Measurements from ENCODE around the gene RFX7. TPM values are rescaled to one million over a fixed set of nuclear protein-coding genes. Genes with fewer than 3 reads are reported as not detected.
"Not testable (repeated sequence)": the region's sequence is repeated elsewhere in the genome, so short reads cannot be mapped to it uniquely, and the experiment has no call there.

RFX7 gene
- total RNA-seq, 2 experiments from 2014 or later, result 22.5 to 23.6 TPM

DNA sequence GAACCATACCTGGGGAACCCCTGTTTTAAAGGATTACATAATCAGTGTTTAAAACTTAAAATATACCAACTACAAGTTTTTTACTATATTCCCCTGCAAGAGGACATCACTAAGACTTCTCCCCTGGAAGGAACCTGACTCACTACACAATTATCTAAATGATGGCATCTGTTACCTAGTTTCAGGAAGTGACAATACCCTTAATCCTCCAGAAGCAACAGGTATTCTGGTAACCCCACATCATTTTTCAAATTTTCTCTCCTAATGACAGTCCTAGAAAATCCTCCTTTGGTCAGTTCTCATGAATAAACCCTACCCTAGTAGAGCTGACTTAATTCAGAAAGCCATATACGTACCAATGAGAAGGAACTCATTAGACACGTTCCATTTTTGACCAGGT, 78.4 kb downstream of the RFX7 start:
- Mint-ChIP-seq H3K9me3 (no peaks in the 10 kb centered on the region), H3K27me3 (no peaks in the 10 kb centered on the region), H3K4me3 (no peak overlapping the region), H3K4me1 (ENCODE audit: low read depth) (peaks cover 77% of the 10 kb centered on the region), H3K36me3 (ENCODE audit: low read depth) (peaks cover 37% of the 10 kb centered on the region), H3K27ac (peak overlapping the region; percentile 25)
- Histone ChIP-seq H3K27me3 (ENCODE audit: control insufficient read depth in 1 of 2, insufficient read depth in 2 of 2, low read length in 2 of 2) (no peaks in the 10 kb centered on the region), H3K36me3 (ENCODE audit: insufficient read depth, low read length) (peaks cover 3% of the 10 kb centered on the region), H3K4me1 (ENCODE audit: insufficient read depth, low read length) (peaks cover 14% of the 10 kb centered on the region), H3K27ac (ENCODE audit: low read depth in 1 of 2, low read length in 2 of 2) (no peak overlapping the region), H3K4me3 (ENCODE audit: low read length) (no peak overlapping the region), H3K9me3 (ENCODE audit: control insufficient read depth in 1 of 2, insufficient read depth in 1 of 2, low read length in 2 of 2) (no peaks in the 10 kb centered on the region)
- intact Hi-C loops (cut with DNase I, micrococcal nuclease), result no loop called here
- ChIA-PET CTCF (no interaction called here), POLR2A (interaction anchor here (1.0 kb wide), 1 partner anchor 42 kb away, joined by 3 read pairs; no protein-coding TSS in a partner anchor)
- DNase-seq, result no peak
- ATAC-seq (ENCODE audit: poor library complexity), result no peak
- TF ChIP-seq, protein P1, sequence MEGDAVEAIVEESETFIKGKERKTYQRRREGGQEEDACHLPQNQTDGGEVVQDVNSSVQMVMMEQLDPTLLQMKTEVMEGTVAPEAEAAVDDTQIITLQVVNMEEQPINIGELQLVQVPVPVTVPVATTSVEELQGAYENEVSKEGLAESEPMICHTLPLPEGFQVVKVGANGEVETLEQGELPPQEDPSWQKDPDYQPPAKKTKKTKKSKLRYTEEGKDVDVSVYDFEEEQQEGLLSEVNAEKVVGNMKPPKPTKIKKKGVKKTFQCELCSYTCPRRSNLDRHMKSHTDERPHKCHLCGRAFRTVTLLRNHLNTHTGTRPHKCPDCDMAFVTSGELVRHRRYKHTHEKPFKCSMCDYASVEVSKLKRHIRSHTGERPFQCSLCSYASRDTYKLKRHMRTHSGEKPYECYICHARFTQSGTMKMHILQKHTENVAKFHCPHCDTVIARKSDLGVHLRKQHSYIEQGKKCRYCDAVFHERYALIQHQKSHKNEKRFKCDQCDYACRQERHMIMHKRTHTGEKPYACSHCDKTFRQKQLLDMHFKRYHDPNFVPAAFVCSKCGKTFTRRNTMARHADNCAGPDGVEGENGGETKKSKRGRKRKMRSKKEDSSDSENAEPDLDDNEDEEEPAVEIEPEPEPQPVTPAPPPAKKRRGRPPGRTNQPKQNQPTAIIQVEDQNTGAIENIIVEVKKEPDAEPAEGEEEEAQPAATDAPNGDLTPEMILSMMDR (IDR thresholded peaks at IDR 0.05), result no peak

DNA sequence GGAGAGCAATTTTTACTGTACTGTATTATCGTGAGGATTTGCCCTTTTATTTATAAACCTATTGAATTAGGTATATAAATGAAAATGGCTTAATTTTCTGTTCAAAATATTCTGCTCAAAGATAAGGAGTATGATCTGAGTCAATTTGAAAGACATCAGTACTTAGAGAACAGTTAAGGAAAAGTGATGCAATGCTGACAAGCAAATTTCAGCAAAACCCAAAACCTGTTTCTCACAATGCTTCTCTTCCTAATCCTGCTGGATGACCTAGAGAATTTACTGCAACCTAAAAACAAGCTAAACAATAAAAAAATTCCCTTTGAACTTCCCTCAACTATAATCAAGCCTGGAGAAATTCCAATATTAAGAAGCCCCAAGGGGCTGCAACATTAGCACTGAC, 82.7 kb downstream of the RFX7 start:
- H3K4me3 Mint-ChIP-seq, result no peak overlapping the region
- H3K4me1 Mint-ChIP-seq (ENCODE audit: low read depth), result peaks cover 65% of the 10 kb centered on the region
- H3K9me3 Mint-ChIP-seq, result peaks cover 2% of the 10 kb centered on the region
- no peaks in the 10 kb centered on the region for H3K27me3 ChIP-seq (ENCODE audit: control insufficient read depth in 1 of 2, insufficient read depth in 2 of 2, low read length in 2 of 2)
- POLR2A ChIA-PET, result no interaction called here
- H3K27me3 Mint-ChIP-seq, result no peaks in the 10 kb centered on the region
- ATAC-seq (ENCODE audit: poor library complexity) (no peak), DNase-seq (no peak)
- no peaks in the 10 kb centered on the region for H3K9me3 ChIP-seq (ENCODE audit: control insufficient read depth in 1 of 2, insufficient read depth in 1 of 2, low read length in 2 of 2)
- no peak overlapping the region for H3K4me3 ChIP-seq (ENCODE audit: low read length)
- H3K4me1 ChIP-seq (ENCODE audit: insufficient read depth, low read length), result peaks cover 7% of the 10 kb centered on the region
- peaks cover 30% of the 10 kb centered on the region for H3K36me3 Mint-ChIP-seq (ENCODE audit: low read depth)
- TF ChIP-seq, protein P1 (IDR thresholded peaks at IDR 0.05), result no peak
- H3K27ac Mint-ChIP-seq, result peak overlapping the region; percentile 18
- no peak overlapping the region for H3K27ac ChIP-seq (ENCODE audit: low read depth in 1 of 2, low read length in 2 of 2)
- no peaks in the 10 kb centered on the region for H3K36me3 ChIP-seq (ENCODE audit: insufficient read depth, low read length)
- intact Hi-C loops (cut with DNase I, micrococcal nuclease), result no loop called here
- CTCF ChIA-PET, result interaction anchor here (2.0 kb wide), 1 partner anchor 14 kb away, joined by 4 read pairs; no protein-coding TSS in a partner anchor

DNA sequence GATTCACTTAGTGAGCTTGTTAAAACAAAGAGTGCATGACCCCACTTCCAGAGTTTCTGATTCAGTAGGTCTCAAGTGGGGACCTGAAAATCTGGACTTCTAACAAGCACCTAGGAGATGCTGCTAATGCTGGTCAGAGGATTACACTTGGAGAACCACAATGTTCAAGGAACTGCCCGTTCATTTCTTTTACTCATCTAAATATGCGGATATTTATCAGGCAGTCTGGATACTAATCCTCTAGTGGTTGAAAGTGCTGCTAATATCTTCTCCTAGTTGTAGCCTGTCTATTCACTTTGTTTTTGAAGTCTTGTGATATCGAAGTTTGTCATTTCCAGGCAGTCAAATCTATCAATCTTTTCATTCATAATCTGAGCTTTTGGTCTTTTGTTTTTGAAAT, 86.8 kb downstream of the RFX7 start:
- Mint-ChIP-seq H3K27me3 (no peaks in the 10 kb centered on the region), H3K9me3 (peaks cover 14% of the 10 kb centered on the region), H3K36me3 (ENCODE audit: low read depth) (peaks cover 58% of the 10 kb centered on the region), H3K4me1 (ENCODE audit: low read depth) (peaks cover 58% of the 10 kb centered on the region), H3K4me3 (no peak overlapping the region), H3K27ac (no peak overlapping the region)
- DNase-seq (no peak), ATAC-seq (ENCODE audit: poor library complexity) (no peak)
- Histone ChIP-seq H3K27ac (ENCODE audit: low read depth in 1 of 2, low read length in 2 of 2) (no peak overlapping the region), H3K36me3 (ENCODE audit: insufficient read depth, low read length) (no peaks in the 10 kb centered on the region), H3K27me3 (ENCODE audit: control insufficient read depth in 1 of 2, insufficient read depth in 2 of 2, low read length in 2 of 2) (no peaks in the 10 kb centered on the region), H3K4me1 (ENCODE audit: insufficient read depth, low read length) (no peaks in the 10 kb centered on the region), H3K4me3 (ENCODE audit: low read length) (no peak overlapping the region), H3K9me3 (ENCODE audit: control insufficient read depth in 1 of 2, insufficient read depth in 1 of 2, low read length in 2 of 2) (peaks cover 0 to 4% of the 10 kb centered on the region in 2 experiments)
- ChIA-PET POLR2A (no interaction called here), CTCF (no interaction called here)
- TF ChIP-seq, protein P1 (IDR thresholded peaks at IDR 0.05), result no peak
- intact Hi-C loops (cut with DNase I, micrococcal nuclease), result no loop called here

DNA sequence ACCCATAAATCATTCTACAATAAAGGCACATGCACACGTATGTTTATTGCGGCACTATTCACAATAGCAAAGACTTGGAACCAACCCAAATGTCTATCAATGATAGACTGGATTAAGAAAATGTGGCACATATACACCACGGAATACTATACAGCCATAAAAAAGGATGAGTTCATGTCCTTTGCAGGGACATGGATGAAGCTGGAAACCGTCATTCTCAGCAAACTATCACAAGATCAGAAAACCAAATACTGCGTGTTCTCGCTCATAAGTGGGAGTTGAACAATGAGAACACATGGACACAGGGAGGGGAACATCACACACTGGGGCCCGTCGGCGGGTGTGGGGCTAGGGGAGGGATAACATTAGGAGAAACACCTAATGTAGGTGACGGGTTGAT, 88.4 kb downstream of the RFX7 start:
- peaks cover 74% of the 10 kb centered on the region for H3K36me3 Mint-ChIP-seq (ENCODE audit: low read depth)
- H3K27ac Mint-ChIP-seq; DNase-seq; H3K9me3 ChIP-seq (ENCODE audit: control insufficient read depth in 1 of 2, insufficient read depth in 1 of 2, low read length in 2 of 2); H3K4me3 Mint-ChIP-seq; H3K4me3 ChIP-seq (ENCODE audit: low read length); H3K27me3 ChIP-seq (ENCODE audit: control insufficient read depth in 1 of 2, insufficient read depth in 2 of 2, low read length in 2 of 2); POLR2A ChIA-PET; ATAC-seq (ENCODE audit: poor library complexity); H3K36me3 ChIP-seq (ENCODE audit: insufficient read depth, low read length); H3K4me1 ChIP-seq (ENCODE audit: insufficient read depth, low read length); H3K27ac ChIP-seq (ENCODE audit: low read depth in 1 of 2, low read length in 2 of 2); H3K27me3 Mint-ChIP-seq; intact Hi-C loops (cut with DNase I, micrococcal nuclease); CTCF ChIA-PET: not testable (repeated sequence)
- peaks cover 57% of the 10 kb centered on the region for H3K4me1 Mint-ChIP-seq (ENCODE audit: low read depth)
- peaks cover 18% of the 10 kb centered on the region for H3K9me3 Mint-ChIP-seq

DNA sequence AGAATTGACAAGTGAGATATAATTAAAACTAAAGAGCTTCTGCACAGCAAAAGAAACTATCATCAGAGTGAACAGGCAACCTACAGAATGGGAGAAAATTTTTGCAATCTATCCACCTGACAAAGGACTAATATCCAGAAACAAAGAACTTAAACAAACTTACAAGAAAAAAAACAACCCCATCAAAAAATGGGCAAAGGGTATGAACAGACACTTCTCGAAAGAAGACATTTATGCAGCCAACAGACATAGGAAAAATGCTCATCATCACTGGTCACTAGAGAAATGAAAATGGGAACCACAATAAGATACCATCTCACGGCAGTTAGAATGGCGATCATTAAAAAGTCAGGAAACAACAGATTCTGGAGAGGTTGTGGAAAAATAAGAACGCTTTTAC, 88.9 kb downstream of the RFX7 start:
- intact Hi-C loops (cut with DNase I, micrococcal nuclease); H3K9me3 ChIP-seq (ENCODE audit: control insufficient read depth in 1 of 2, insufficient read depth in 1 of 2, low read length in 2 of 2); H3K27ac ChIP-seq (ENCODE audit: low read depth in 1 of 2, low read length in 2 of 2); CTCF ChIA-PET; H3K36me3 ChIP-seq (ENCODE audit: insufficient read depth, low read length); H3K4me1 ChIP-seq (ENCODE audit: insufficient read depth, low read length); H3K27me3 Mint-ChIP-seq; H3K4me3 Mint-ChIP-seq; H3K27ac Mint-ChIP-seq; DNase-seq; ATAC-seq (ENCODE audit: poor library complexity); H3K27me3 ChIP-seq (ENCODE audit: control insufficient read depth in 1 of 2, insufficient read depth in 2 of 2, low read length in 2 of 2); POLR2A ChIA-PET; H3K4me3 ChIP-seq (ENCODE audit: low read length): not testable (repeated sequence)
- H3K36me3 Mint-ChIP-seq (ENCODE audit: low read depth), result peaks cover 72% of the 10 kb centered on the region
- H3K9me3 Mint-ChIP-seq, result peaks cover 18% of the 10 kb centered on the region
- peaks cover 52% of the 10 kb centered on the region for H3K4me1 Mint-ChIP-seq (ENCODE audit: low read depth)
